CD4-positive, alpha-beta T cell treated with Interleukin-10 for 1 hour (primary cell): ENCODE data around the gene ATP6V1D.
"Not testable (repeated sequence)": the region's sequence is repeated elsewhere in the genome, so short reads cannot be mapped to it uniquely, and the experiment has no call there.

Experiments used
- DNase-seq: peaks from one replicate; pipeline ENCODE4 v3.0.0-alpha.2; 2020

Gene ATP6V1D

GRCh38 chr14:67365476-67365875 lies 5.9 kb upstream of the ATP6V1D start:
- no peak for DNase-seq

- no peak for DNase-seq
These were observed 1.0 kb upstream of the ATP6V1D start for GRCh38 chr14:67360470-67361206.

GRCh38 chr14:67358924-67359774 lies 455 bp downstream of the ATP6V1D start:
- no peak for DNase-seq

- no peak for DNase-seq
These were observed 1.6 kb downstream of the ATP6V1D start for GRCh38 chr14:67357969-67358354.

- no peak for DNase-seq
These were observed 2.2 kb downstream of the ATP6V1D start for GRCh38 chr14:67357186-67357968.

GRCh38 chr14:67352055-67352454 lies 7.5 kb downstream of the ATP6V1D start:
- DNase-seq, result no peak

GRCh38 chr14:67345583-67345982 lies 14.0 kb downstream of the ATP6V1D start:
- no peak for DNase-seq

GRCh38 chr14:67343601-67344230 lies 15.9 kb downstream of the ATP6V1D start:
- DNase-seq, result no peak

GRCh38 chr14:67341231-67341630 lies 18.4 kb downstream of the ATP6V1D start:
- DNase-seq, result not testable (repeated sequence)

- DNase-seq, result peak; percentile 20
These were observed 23.8 kb downstream of the ATP6V1D start for GRCh38 chr14:67335781-67336180.

- no peak for DNase-seq
These were observed 27.1 kb downstream of the ATP6V1D start for GRCh38 chr14:67332468-67332867.

- no peak for DNase-seq
These were observed 28.1 kb downstream of the ATP6V1D start for GRCh38 chr14:67331368-67332125.

GRCh38 chr14:67329666-67330065 lies 29.9 kb downstream of the ATP6V1D start:
- DNase-seq, result not testable (repeated sequence)

- no peak for DNase-seq
These were observed 40.5 kb downstream of the ATP6V1D start for GRCh38 chr14:67319142-67319541.

- DNase-seq, result no peak
These were observed 41.8 kb downstream of the ATP6V1D start for GRCh38 chr14:67317822-67318221.

GRCh38 chr14:67313153-67313552 lies 46.5 kb downstream of the ATP6V1D start:
- DNase-seq, result no peak

- no peak for DNase-seq
These were observed 47.7 kb downstream of the ATP6V1D start for GRCh38 chr14:67311868-67312267.
